Ishikawa (cell line): Measurements from ENCODE around the gene TNFSF10.

Experiments
- CEBPB ChIP-seq: IDR thresholded peaks from 2 replicates; pipeline ENCODE4 v1.6.1; 2012
- CREB1 ChIP-seq: IDR thresholded peaks from 2 replicates; pipeline ENCODE4 v1.6.1; 2012; ENCODE audit warnings: low read depth
- EGR1 ChIP-seq: IDR thresholded peaks from 2 replicates; pipeline ENCODE4 v1.6.1; 2012
- EP300 ChIP-seq: IDR thresholded peaks from 2 replicates; pipeline ENCODE4 v1.6.1; 2012; ENCODE audit warnings: borderline replicate concordance
- FOXM1 ChIP-seq: IDR thresholded peaks from 2 replicates; pipeline ENCODE4 v1.6.1; 2012; ENCODE audit warnings: low read depth, borderline replicate concordance
- MAX ChIP-seq: IDR thresholded peaks from 2 replicates; pipeline ENCODE4 v1.6.1; 2012
- NFIC ChIP-seq: IDR thresholded peaks from 2 replicates; pipeline ENCODE4 v1.6.1; 2012
- RAD21 ChIP-seq: IDR thresholded peaks from 2 replicates; pipeline ENCODE4 v1.6.1; 2012; ENCODE audit warnings: low read depth
- REST ChIP-seq: IDR thresholded peaks from 2 replicates; pipeline ENCODE4 v1.6.1; 2012; ENCODE audit warnings: low read depth, mild to moderate bottlenecking
- TAF1 ChIP-seq: IDR thresholded peaks from 2 replicates; pipeline ENCODE4 v1.6.1; 2012; ENCODE audit warnings: low read depth, mild to moderate bottlenecking
- TCF12 ChIP-seq: IDR thresholded peaks from 2 replicates; pipeline ENCODE4 v1.6.1; 2012; ENCODE audit warnings: low read depth
- TEAD4 ChIP-seq: IDR thresholded peaks from 2 replicates; pipeline ENCODE4 v1.6.1; 2012
- USF1 ChIP-seq: IDR thresholded peaks from 2 replicates; pipeline ENCODE4 v1.6.1; 2012
- YY1 ChIP-seq: IDR thresholded peaks from 2 replicates; pipeline ENCODE4 v1.6.1; 2012; ENCODE audit warnings: low read depth
- ZBTB7A ChIP-seq: IDR thresholded peaks from 2 replicates; pipeline ENCODE4 v1.6.1; 2012; ENCODE audit warnings: low read depth

TNFSF10 gene

GRCh38 chr3:172530101-172530561, 6.9 kb upstream of the TNFSF10 start:
- TF ChIP-seq CREB1, result no peak
- no peak for TF ChIP-seq RAD21
- TF ChIP-seq CEBPB, result no peak

GRCh38 chr3:172528677-172529076, 5.4 kb upstream of the TNFSF10 start:
- TF ChIP-seq CREB1, result no peak
- TF ChIP-seq TEAD4, result no peak
- TF ChIP-seq CEBPB, result no peak
- no peak for TF ChIP-seq EGR1
- TF ChIP-seq ZBTB7A, result no peak
- no peak for TF ChIP-seq YY1
- no peak for TF ChIP-seq EP300

GRCh38 chr3:172527306-172527705, 4.1 kb upstream of the TNFSF10 start:
- TF ChIP-seq CEBPB, result no peak
- TF ChIP-seq REST, result no peak
- no peak for TF ChIP-seq TEAD4
- no peak for TF ChIP-seq USF1
- TF ChIP-seq EP300, result no peak
- TF ChIP-seq NFIC, result no peak
- no peak for TF ChIP-seq TCF12
- no peak for TF ChIP-seq FOXM1
- no peak for TF ChIP-seq CREB1
- no peak for TF ChIP-seq YY1
- no peak for TF ChIP-seq RAD21
- no peak for TF ChIP-seq MAX
- no peak for TF ChIP-seq TAF1
- TF ChIP-seq ZBTB7A, result no peak
- no peak for TF ChIP-seq EGR1

- TF ChIP-seq TEAD4, result no peak
Measured at GRCh38 chr3:172525116-172525613, 1.9 kb upstream of the TNFSF10 start.

- TF ChIP-seq MAX, result no peak
Measured at GRCh38 chr3:172524611-172525010, 1.4 kb upstream of the TNFSF10 start.

- TF ChIP-seq TAF1 (no peak), TEAD4 (no peak), ZBTB7A (no peak), FOXM1 (no peak), EGR1 (no peak), EP300 (no peak), CREB1 (no peak), RAD21 (no peak), MAX (no peak), USF1 (no peak), TCF12 (no peak), REST (no peak), NFIC (no peak), CEBPB (no peak), YY1 (no peak)
Measured at GRCh38 chr3:172520301-172520831, 2.9 kb downstream of the TNFSF10 start.

GRCh38 chr3:172519740-172520139, 3.5 kb downstream of the TNFSF10 start:
- TF ChIP-seq REST (no peak), EP300 (no peak), FOXM1 (no peak), TCF12 (no peak), YY1 (no peak), RAD21 (no peak)
